ENCODE measurements around the gene PDP2.
"Not testable (repeated sequence)": the region's sequence is repeated elsewhere in the genome, so short reads cannot be mapped to it uniquely, and the experiment has no call there.

The PDP2 gene

DNA sequence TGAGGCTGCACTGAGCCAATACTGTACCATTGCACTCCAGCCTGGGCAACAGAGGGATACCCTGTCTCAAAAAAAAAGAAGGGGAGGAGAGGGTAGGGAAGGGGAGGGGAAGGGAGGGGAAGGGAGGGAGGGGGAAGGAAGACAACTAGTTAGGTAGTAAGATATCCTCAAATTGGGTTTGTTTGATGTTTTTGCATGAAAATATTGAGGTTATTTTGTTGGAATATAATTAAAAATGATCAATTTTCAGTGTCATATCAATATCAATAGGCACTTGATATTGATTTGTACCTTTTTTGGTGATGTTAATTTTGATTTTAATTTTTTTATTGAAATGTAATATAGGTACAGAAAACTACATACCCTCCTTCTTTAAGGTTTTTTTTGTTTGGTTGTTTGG lies 16.6 kb upstream of the PDP2 start:
- H3K27me3 Mint-ChIP-seq: peaks cover 0 to 4% of the 10 kb centered on the region in 2 donors
- peaks cover 2 to 6% of the 10 kb centered on the region in 2 donors for H3K4me1 Mint-ChIP-seq
- H3K4me3 Mint-ChIP-seq: no peak overlapping the region
- no peaks in the 10 kb centered on the region for H3K36me3 Mint-ChIP-seq
- no peak for DNase-seq
- H3K27ac Mint-ChIP-seq: no peak overlapping the region
- ATAC-seq (replicated peaks): no peak
- no peaks in the 10 kb centered on the region for H3K9me3 Mint-ChIP-seq

- Mint-ChIP-seq H3K27me3 (peaks cover 10 to 11% of the 10 kb centered on the region in 2 donors), H3K36me3 (no peaks in the 10 kb centered on the region), H3K4me1 (peaks cover 13 to 27% of the 10 kb centered on the region in 2 donors), H3K9me3 (peaks cover 0 to 4% of the 10 kb centered on the region in 2 donors), H3K27ac (no peak overlapping the region), H3K4me3 (no peak overlapping the region)
- DNase-seq: no peak
- ATAC-seq (replicated peaks): no peak
Measured at GRCh38 chr16:66869424-66869823, 10.9 kb upstream of the PDP2 start.

- DNase-seq; H3K9me3 Mint-ChIP-seq; ATAC-seq (replicated peaks); H3K27me3 Mint-ChIP-seq; H3K27ac Mint-ChIP-seq; H3K36me3 Mint-ChIP-seq; H3K4me3 Mint-ChIP-seq: not testable (repeated sequence)
- peaks cover 14 to 30% of the 10 kb centered on the region in 2 donors for H3K4me1 Mint-ChIP-seq
Measured at GRCh38 chr16:66871363-66871762, 9.0 kb upstream of the PDP2 start.

GRCh38 chr16:66871840-66872239 lies 8.5 kb upstream of the PDP2 start:
- Mint-ChIP-seq H3K4me1 (peaks cover 14 to 30% of the 10 kb centered on the region in 2 donors), H3K4me3 (no peak overlapping the region), H3K9me3 (peaks cover 3 to 8% of the 10 kb centered on the region in 2 donors), H3K27me3 (peaks cover 6 to 10% of the 10 kb centered on the region in 2 donors), H3K27ac (no peak overlapping the region), H3K36me3 (peaks cover 0 to 5% of the 10 kb centered on the region in 2 donors)
- ATAC-seq (replicated peaks): no peak
- DNase-seq: no peak

DNA sequence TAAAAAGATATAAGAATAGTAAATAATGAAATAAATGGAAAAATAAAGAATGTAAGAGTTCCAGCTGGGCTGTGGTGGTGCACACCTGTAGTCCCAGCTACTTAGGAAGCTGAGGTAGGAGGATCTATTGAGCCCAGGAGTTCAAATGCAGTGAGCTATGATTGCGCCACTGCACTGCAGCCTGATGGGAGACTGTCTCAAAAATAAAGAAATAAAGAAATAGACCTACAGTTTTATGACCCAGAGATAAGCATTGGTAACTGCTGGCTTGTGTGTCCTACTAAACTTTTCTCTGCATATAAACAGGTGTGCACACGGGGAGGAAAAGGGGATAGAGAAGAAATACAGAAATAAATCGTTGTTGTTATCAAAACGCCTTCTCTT lies 7.8 kb upstream of the PDP2 start:
- H3K4me3 Mint-ChIP-seq: peak overlapping the region; percentile 81 to 82
- peaks cover 6 to 10% of the 10 kb centered on the region in 2 donors for H3K27me3 Mint-ChIP-seq
- peaks cover 14 to 30% of the 10 kb centered on the region in 2 donors for H3K4me1 Mint-ChIP-seq

GRCh38 chr16:66872943-66873684 lies 7.2 kb upstream of the PDP2 start:
- H3K27me3 Mint-ChIP-seq: peaks cover 6 to 10% of the 10 kb centered on the region in 2 donors
- H3K4me3 Mint-ChIP-seq: peak overlapping the region; percentile 81 to 82
- ATAC-seq (replicated peaks): peak; percentile 88 to 92
- DNase-seq: peak; percentile 95
- H3K9me3 Mint-ChIP-seq: peaks cover 3 to 8% of the 10 kb centered on the region in 2 donors
- peaks cover 16 to 31% of the 10 kb centered on the region in 2 donors for H3K4me1 Mint-ChIP-seq
- H3K36me3 Mint-ChIP-seq: peaks cover 3 to 5% of the 10 kb centered on the region in 2 donors
- peak overlapping the region; percentile 0 for H3K27ac Mint-ChIP-seq

More for the DNA sequence above, 7.8 kb upstream of the PDP2 start:
- H3K27ac Mint-ChIP-seq: peak overlapping the region; percentile 0
- DNase-seq (no peak), ATAC-seq (replicated peaks) (no peak)
- peaks cover 0 to 5% of the 10 kb centered on the region in 2 donors for H3K36me3 Mint-ChIP-seq
- peaks cover 3 to 8% of the 10 kb centered on the region in 2 donors for H3K9me3 Mint-ChIP-seq

- peaks cover 3 to 8% of the 10 kb centered on the region in 2 donors for H3K9me3 Mint-ChIP-seq
Measured at GRCh38 chr16:66873685-66874055, 6.6 kb upstream of the PDP2 start.

GRCh38 chr16:66874079-66874775 lies 6.1 kb upstream of the PDP2 start:
- Mint-ChIP-seq H3K36me3 (peaks cover 3 to 5% of the 10 kb centered on the region in 2 donors), H3K27ac (peak overlapping the region; percentile 93), H3K27me3 (peaks cover 6 to 10% of the 10 kb centered on the region in 2 donors), H3K4me3 (peak overlapping the region in 1 of 2 donors; percentile 60), H3K9me3 (peaks cover 3 to 8% of the 10 kb centered on the region in 2 donors), H3K4me1 (peaks cover 22 to 38% of the 10 kb centered on the region in 2 donors)
- ATAC-seq (replicated peaks) (no peak), DNase-seq (no peak)

More at GRCh38 chr16:66873685-66874055, 6.6 kb upstream of the PDP2 start:
- H3K4me3 Mint-ChIP-seq: no peak overlapping the region
- no peak for DNase-seq
- H3K27me3 Mint-ChIP-seq: peaks cover 6 to 10% of the 10 kb centered on the region in 2 donors
- H3K4me1 Mint-ChIP-seq: peaks cover 22 to 35% of the 10 kb centered on the region in 2 donors
- peak overlapping the region; percentile 93 for H3K27ac Mint-ChIP-seq
- H3K36me3 Mint-ChIP-seq: peaks cover 3 to 5% of the 10 kb centered on the region in 2 donors
- ATAC-seq (replicated peaks): no peak

DNA sequence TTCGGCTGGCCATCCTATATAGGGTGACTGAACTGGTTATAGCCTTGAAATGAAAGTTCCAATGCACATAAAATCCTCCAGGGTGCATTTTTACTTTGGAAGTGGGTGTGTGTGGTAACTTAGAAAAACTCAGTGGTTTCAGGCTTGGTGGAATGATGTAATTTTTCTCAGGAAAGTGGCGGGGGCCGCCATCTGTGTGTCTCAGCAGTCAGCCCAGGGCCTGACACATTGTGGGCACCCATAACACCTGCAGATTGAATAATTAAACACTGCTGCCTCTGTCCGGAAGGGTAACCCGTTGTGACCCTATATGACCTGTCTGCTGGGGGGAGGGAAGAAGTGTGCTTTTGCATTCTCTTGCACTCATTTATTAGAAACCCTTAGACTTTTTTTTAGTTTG lies 2.2 kb upstream of the PDP2 start:
- Mint-ChIP-seq H3K4me3 (peak overlapping the region; percentile 41), H3K36me3 (peaks cover 3 to 7% of the 10 kb centered on the region in 2 donors), H3K27ac (peak overlapping the region; percentile 37), H3K4me1 (peaks cover 26 to 49% of the 10 kb centered on the region in 2 donors), H3K9me3 (peaks cover 3 to 8% of the 10 kb centered on the region in 2 donors), H3K27me3 (no peaks in the 10 kb centered on the region)
- ATAC-seq (replicated peaks) (peak; percentile 51 to 53), DNase-seq (peak; percentile 65)

- DNase-seq: no peak
- H3K27ac Mint-ChIP-seq: no peak overlapping the region
- no peaks in the 10 kb centered on the region for H3K27me3 Mint-ChIP-seq
- peaks cover 3% of the 10 kb centered on the region in 2 donors for H3K9me3 Mint-ChIP-seq
- peaks cover 19 to 41% of the 10 kb centered on the region in 2 donors for H3K4me1 Mint-ChIP-seq
- H3K36me3 Mint-ChIP-seq: peaks cover 15 to 19% of the 10 kb centered on the region in 2 donors
- H3K4me3 Mint-ChIP-seq: peak overlapping the region; percentile 95 to 97
- ATAC-seq (replicated peaks): peak in 1 of 2 donors; percentile 11
Measured at GRCh38 chr16:66881014-66881417, 701 bp downstream of the PDP2 start.

- peak overlapping the region; percentile 9 for H3K27ac Mint-ChIP-seq
- H3K36me3 Mint-ChIP-seq: peaks cover 12 to 21% of the 10 kb centered on the region in 2 donors
- peak overlapping the region; percentile 50 to 95 for H3K4me3 Mint-ChIP-seq
- no peak for ATAC-seq (replicated peaks)
- no peaks in the 10 kb centered on the region for H3K27me3 Mint-ChIP-seq
- peaks cover 19 to 41% of the 10 kb centered on the region in 2 donors for H3K4me1 Mint-ChIP-seq
- no peak for DNase-seq
- no peaks in the 10 kb centered on the region for H3K9me3 Mint-ChIP-seq
Measured at GRCh38 chr16:66881560-66881959, 1.2 kb downstream of the PDP2 start.

GRCh38 chr16:66881964-66882508 lies 1.7 kb downstream of the PDP2 start:
- peaks cover 17 to 25% of the 10 kb centered on the region in 2 donors for H3K36me3 Mint-ChIP-seq
- ATAC-seq (replicated peaks) (no peak), DNase-seq (no peak)
- no peaks in the 10 kb centered on the region for H3K27me3 Mint-ChIP-seq
- H3K27ac Mint-ChIP-seq: no peak overlapping the region
- H3K4me3 Mint-ChIP-seq: no peak overlapping the region
- H3K9me3 Mint-ChIP-seq: no peaks in the 10 kb centered on the region
- peaks cover 19 to 45% of the 10 kb centered on the region in 2 donors for H3K4me1 Mint-ChIP-seq

DNA sequence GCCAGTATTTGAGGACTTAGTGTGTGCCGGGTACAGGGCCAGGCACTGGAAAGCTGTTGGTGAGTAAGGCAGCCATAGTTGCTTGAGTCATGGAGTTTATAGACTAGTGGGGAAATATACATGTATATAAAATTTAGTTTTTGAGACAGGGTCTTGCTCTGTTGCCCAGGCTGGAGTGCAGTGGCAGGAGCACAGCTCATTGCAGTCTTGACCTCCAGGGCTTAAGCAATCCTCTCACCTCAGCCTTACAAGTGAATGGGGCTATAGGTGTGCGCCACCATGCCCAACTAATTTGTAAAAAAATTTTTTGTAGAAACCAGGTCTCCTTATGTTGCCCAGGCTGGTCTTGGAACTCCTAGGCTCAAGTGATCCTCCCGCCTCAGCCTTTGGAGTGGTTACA lies 2.4 kb downstream of the PDP2 start:
- no peaks in the 10 kb centered on the region for H3K27me3 Mint-ChIP-seq
- H3K36me3 Mint-ChIP-seq: peaks cover 18 to 29% of the 10 kb centered on the region in 2 donors
- peaks cover 19 to 50% of the 10 kb centered on the region in 2 donors for H3K4me1 Mint-ChIP-seq
- H3K9me3 Mint-ChIP-seq: no peaks in the 10 kb centered on the region
- no peak overlapping the region for H3K27ac Mint-ChIP-seq
- no peak overlapping the region for H3K4me3 Mint-ChIP-seq
- ATAC-seq (replicated peaks) (no peak), DNase-seq (no peak)

DNA sequence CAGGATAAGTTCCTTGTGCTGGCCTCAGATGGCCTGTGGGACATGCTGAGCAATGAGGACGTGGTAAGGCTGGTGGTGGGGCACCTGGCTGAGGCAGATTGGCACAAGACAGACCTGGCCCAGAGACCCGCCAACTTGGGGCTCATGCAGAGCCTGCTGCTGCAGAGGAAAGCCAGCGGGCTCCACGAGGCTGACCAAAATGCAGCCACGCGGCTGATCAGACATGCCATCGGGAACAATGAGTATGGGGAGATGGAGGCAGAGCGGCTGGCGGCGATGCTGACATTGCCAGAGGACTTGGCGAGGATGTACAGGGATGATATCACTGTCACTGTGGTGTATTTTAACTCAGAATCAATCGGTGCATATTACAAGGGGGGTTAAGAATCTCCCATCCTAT lies 5.2 kb downstream of the PDP2 start:
- DNase-seq (no peak), ATAC-seq (replicated peaks) (no peak)
- H3K4me3 Mint-ChIP-seq: no peak overlapping the region
- no peak overlapping the region for H3K27ac Mint-ChIP-seq
- H3K27me3 Mint-ChIP-seq: no peaks in the 10 kb centered on the region
- H3K36me3 Mint-ChIP-seq: peaks cover 26 to 37% of the 10 kb centered on the region in 2 donors
- no peaks in the 10 kb centered on the region for H3K9me3 Mint-ChIP-seq
- H3K4me1 Mint-ChIP-seq: peaks cover 2 to 33% of the 10 kb centered on the region in 2 donors

Data from stimulated activated naive B cell treated with anti-CD40 and anti-IgM and Interleukin-4, amounts not matched to agents 10 μg/mL and 1 μg/mL and 100 μg/mL, for 72 hours (primary cell).